CD4-positive, alpha-beta memory T cell (primary cell): ENCODE data around the gene EXD1. TPM values are rescaled to one million over a fixed set of nuclear protein-coding genes. Genes with fewer than 3 reads are reported as not detected.

Experiments
- CTCF ChIA-PET: fragments of 350-600 bp; sonication (Branson Sonifier 250); formaldehyde crosslinking; loops from one replicate; lab custom pipeline; 2021; ENCODE audit warnings: inconsistent platforms; ENCODE audit not compliant: partially characterized antibody; lab: Charles Lee
- POLR2A ChIA-PET: fragments of 350-600 bp; sonication (Branson Sonifier 250); formaldehyde crosslinking; loops from one replicate; lab custom pipeline; 2021; ENCODE audit not compliant: partially characterized antibody; lab: Charles Lee
- DNase-seq, 5 donors: peaks; one replicate each; pipeline versions ENCODE4 v3.0.0 to v3.0.0-alpha.2; 2020 to 2022; ENCODE audit warnings: mixed read lengths in 1 of 5
- H3K27ac ChIP-seq: one replicate; pipeline ENCODE4 v1.7.0; 2013; ENCODE audit warnings: low read depth, low read length
- H3K27me3 ChIP-seq: 2 replicates; pipeline ENCODE4 v1.7.0; 2013; ENCODE audit warnings: mild to moderate bottlenecking, low read length, moderate library complexity; ENCODE audit not compliant: insufficient read depth
- H3K36me3 ChIP-seq: 2 replicates; pipeline ENCODE4 v1.7.0; 2013; ENCODE audit warnings: mild to moderate bottlenecking, low read length, moderate library complexity; ENCODE audit not compliant: insufficient read depth
- H3K4me1 ChIP-seq: 2 replicates; pipeline ENCODE4 v1.7.0; 2013; ENCODE audit warnings: mild to moderate bottlenecking, low read length, moderate library complexity; ENCODE audit not compliant: insufficient read depth
- H3K4me3 ChIP-seq, 2 donors: one replicate each; pipeline ENCODE4 v1.7.0; 2013; ENCODE audit warnings: low read length in 2 of 2, mild to moderate bottlenecking in 1 of 2
- H3K9me3 ChIP-seq, 2 donors: one replicate each; pipeline ENCODE4 v1.7.0; 2013; ENCODE audit warnings: low read length in 2 of 2, control low read depth in 1 of 2; ENCODE audit not compliant: control insufficient read depth in 1 of 2
- H3K27ac Mint-ChIP-seq, 7 donors: one replicate each; pipeline ENCODE4 v1.8.0; 2020 to 2021; ENCODE audit warnings: mixed read lengths in 7 of 7, mild to moderate bottlenecking in 6 of 7, inconsistent platforms in 3 of 7, moderate library complexity in 3 of 7
- H3K27me3 Mint-ChIP-seq, 2 donors: one replicate each; pipeline ENCODE4 v1.8.0; 2020 to 2021; ENCODE audit warnings: mixed read lengths in 2 of 2
- H3K36me3 Mint-ChIP-seq, 2 donors: one replicate each; pipeline ENCODE4 v1.8.0; 2020 to 2021; ENCODE audit warnings: mixed read lengths in 2 of 2, inconsistent platforms in 1 of 2, mild to moderate bottlenecking in 1 of 2
- H3K4me1 Mint-ChIP-seq, 4 donors: one replicate each; pipeline ENCODE4 v1.8.0; 2020 to 2021; ENCODE audit warnings: mixed read lengths in 4 of 4, mild to moderate bottlenecking in 1 of 4
- H3K4me3 Mint-ChIP-seq, 8 donors: one replicate each; pipeline ENCODE4 v1.8.0; 2020 to 2021; ENCODE audit warnings: mixed read lengths in 8 of 8, mild to moderate bottlenecking in 7 of 8, moderate library complexity in 6 of 8, inconsistent platforms in 3 of 8
- H3K9me3 Mint-ChIP-seq, 8 donors: one replicate each; pipeline ENCODE4 v1.8.0; 2020 to 2021; ENCODE audit warnings: mixed read lengths in 8 of 8, mild to moderate bottlenecking in 5 of 8, inconsistent platforms in 3 of 8, moderate library complexity in 1 of 8
- intact Hi-C: fragments of 100-400 bp; cut with micrococcal nuclease; formaldehyde crosslinking; loops from one replicate; pipeline ENCODE4 v1.15.1; 2023
- polyA plus RNA-seq, 2 donors: library from polyadenylated mRNA; unstranded; fragments of 300-500 nt; fragmentation: Illumina TruSeq; gene quantifications; one replicate each; pipeline ENCODE4 v1.2.3, GENCODE V29; 2021
- total RNA-seq, 2 experiments: library from RNA; stranded (reverse); gene quantifications; one replicate each; pipeline ENCODE4 v1.2.3, GENCODE V29; 2021

The EXD1 gene
- total and polyA plus RNA-seq, 4 experiments from 2014 or later = not detected

DNA sequence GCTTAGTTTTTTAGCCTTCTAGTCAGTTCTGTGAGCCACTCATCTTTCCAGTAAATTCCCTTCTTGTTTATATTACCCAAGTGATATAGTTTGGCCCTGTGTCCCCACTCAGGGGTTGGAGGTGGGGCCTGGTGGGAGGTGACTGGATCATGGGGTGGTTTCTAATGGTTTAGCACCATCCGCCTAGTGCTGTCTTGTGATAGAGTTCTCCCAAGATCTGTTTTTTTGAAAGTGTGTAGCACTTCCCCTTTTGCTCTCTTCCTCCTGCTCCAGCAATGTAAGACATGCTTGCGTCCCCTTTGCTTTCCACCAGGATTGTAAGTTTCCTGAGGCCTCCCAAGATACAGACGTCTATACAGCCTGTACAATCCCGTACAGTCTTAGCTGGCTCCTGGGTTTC, 60.8 kb downstream of the EXD1 start:
- no peak overlapping the region for H3K4me3 Mint-ChIP-seq
- no peak for DNase-seq
- no peak overlapping the region for H3K27ac ChIP-seq

DNA sequence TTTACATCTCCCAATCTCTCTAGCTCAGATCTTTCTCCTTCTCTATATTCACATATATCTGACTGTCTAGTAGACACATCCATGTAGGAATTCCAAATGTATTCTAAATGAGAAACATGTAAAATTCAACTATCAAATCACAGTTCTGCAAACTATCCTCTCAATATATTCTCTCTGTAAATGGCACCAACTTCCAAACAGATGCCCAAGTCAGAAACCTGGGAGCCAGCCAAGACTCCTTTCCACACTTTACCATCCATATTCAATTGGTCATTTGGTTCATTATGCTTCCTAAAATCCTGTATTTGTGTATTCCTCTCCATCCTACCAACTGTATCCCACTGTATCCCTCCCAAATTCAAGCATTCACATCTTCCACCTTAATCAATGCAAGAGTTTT, 61.5 kb downstream of the EXD1 start:
- ChIA-PET POLR2A (no interaction called here), CTCF (no interaction called here)
- H3K36me3 Mint-ChIP-seq = no peaks in the 10 kb centered on the region
- H3K9me3 ChIP-seq = no peaks in the 10 kb centered on the region
- H3K4me1 Mint-ChIP-seq = no peaks in the 10 kb centered on the region
- H3K9me3 Mint-ChIP-seq = no peaks in the 10 kb centered on the region
- H3K27ac ChIP-seq = no peak overlapping the region
- no peak overlapping the region for H3K4me3 ChIP-seq
- H3K4me3 Mint-ChIP-seq = peak overlapping the region in 1 of 8 donors; percentile 2
- DNase-seq = no peak
- no peaks in the 10 kb centered on the region for H3K4me1 ChIP-seq
- intact Hi-C loops = no loop called here
- peak overlapping the region in 1 of 7 donors; percentile 2 for H3K27ac Mint-ChIP-seq
- no peaks in the 10 kb centered on the region for H3K36me3 ChIP-seq
- H3K27me3 ChIP-seq = no peaks in the 10 kb centered on the region
- peaks cover 1 to 4% of the 10 kb centered on the region in 2 donors for H3K27me3 Mint-ChIP-seq

More for the DNA sequence above, 60.8 kb downstream of the EXD1 start:
- Histone ChIP-seq H3K9me3 (no peaks in the 10 kb centered on the region), H3K36me3 (no peaks in the 10 kb centered on the region), H3K27me3 (no peaks in the 10 kb centered on the region), H3K4me3 (no peak overlapping the region), H3K4me1 (no peaks in the 10 kb centered on the region)
- peaks cover 1 to 4% of the 10 kb centered on the region in 2 donors for H3K27me3 Mint-ChIP-seq
- H3K36me3 Mint-ChIP-seq = no peaks in the 10 kb centered on the region
- POLR2A ChIA-PET = no interaction called here
- H3K27ac Mint-ChIP-seq = no peak overlapping the region
- intact Hi-C loops = no loop called here
- CTCF ChIA-PET = no interaction called here
- H3K9me3 Mint-ChIP-seq = no peaks in the 10 kb centered on the region
- H3K4me1 Mint-ChIP-seq = no peaks in the 10 kb centered on the region

- Mint-ChIP-seq H3K4me1 (peaks cover 5 to 11% (median 7%) of the 10 kb centered on the region in 4 donors), H3K27me3 (peaks cover 3 to 5% of the 10 kb centered on the region in 2 donors), H3K9me3 (no peaks in the 10 kb centered on the region), H3K27ac (no peak overlapping the region), H3K36me3 (no peaks in the 10 kb centered on the region), H3K4me3 (no peak overlapping the region)
- ChIA-PET CTCF (interaction anchor here (1.0 kb wide), 1 partner anchor 257 kb away, joined by 3 read pairs; no protein-coding TSS in a partner anchor), POLR2A (no interaction called here)
- DNase-seq = no peak
- Histone ChIP-seq H3K27me3 (no peaks in the 10 kb centered on the region), H3K4me3 (no peak overlapping the region), H3K9me3 (no peaks in the 10 kb centered on the region), H3K36me3 (no peaks in the 10 kb centered on the region), H3K4me1 (peaks cover 9% of the 10 kb centered on the region), H3K27ac (no peak overlapping the region)
- intact Hi-C loops = no loop called here
Measured at GRCh38 chr15:41161736-41162135, 68.8 kb downstream of the EXD1 start.

GRCh38 chr15:41161336-41161735, 69.2 kb downstream of the EXD1 start:
- H3K4me3 Mint-ChIP-seq = no peak overlapping the region

DNA sequence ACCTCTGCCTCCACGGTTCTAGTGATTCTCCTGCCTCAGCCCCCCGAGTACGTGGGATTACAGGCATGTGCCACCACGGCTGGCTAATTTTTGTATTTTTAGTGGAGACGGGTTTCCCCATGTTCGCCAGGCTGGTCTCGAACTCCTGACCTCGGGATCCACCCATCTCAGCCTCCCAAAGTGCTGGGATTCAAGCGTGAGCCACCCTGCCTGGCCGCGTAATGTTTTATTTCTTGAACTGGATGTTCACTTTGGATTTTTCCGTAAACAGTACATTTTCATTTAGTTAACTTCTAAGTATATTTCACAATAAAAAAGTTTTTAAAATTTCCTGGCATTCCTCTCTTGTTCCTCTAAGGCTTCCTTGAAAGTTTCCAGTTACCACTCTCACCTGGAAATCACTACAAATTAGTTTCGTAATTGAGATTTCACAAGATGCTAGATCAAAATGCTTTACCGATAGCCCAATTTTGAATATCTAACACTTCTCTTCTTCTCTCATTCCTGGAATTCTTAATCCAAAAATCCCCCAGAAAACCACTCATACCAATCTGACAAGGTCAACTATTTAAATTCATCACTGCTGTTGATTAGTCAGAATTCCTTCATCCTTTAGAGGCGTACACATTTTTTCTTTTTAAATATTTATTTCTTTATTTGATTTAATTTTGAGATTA, 69.8 kb downstream of the EXD1 start:
- no peaks in the 10 kb centered on the region for H3K9me3 ChIP-seq
- DNase-seq = no peak
- intact Hi-C loops = no loop called here
- Mint-ChIP-seq H3K9me3 (no peaks in the 10 kb centered on the region), H3K27me3 (peaks cover 1 to 4% of the 10 kb centered on the region in 2 donors), H3K4me1 (peaks cover 5 to 11% (median 7%) of the 10 kb centered on the region in 4 donors), H3K36me3 (no peaks in the 10 kb centered on the region), H3K27ac (no peak overlapping the region), H3K4me3 (no peak overlapping the region)
- H3K27ac ChIP-seq = no peak overlapping the region
- H3K27me3 ChIP-seq = no peaks in the 10 kb centered on the region
- H3K36me3 ChIP-seq = no peaks in the 10 kb centered on the region
- ChIA-PET CTCF (no interaction called here), POLR2A (no interaction called here)
- peaks cover 9% of the 10 kb centered on the region for H3K4me1 ChIP-seq
- H3K4me3 ChIP-seq = no peak overlapping the region

More at GRCh38 chr15:41161336-41161735, 69.2 kb downstream of the EXD1 start:
- CTCF ChIA-PET = interaction anchor here (1.0 kb wide), 1 partner anchor 257 kb away, joined by 3 read pairs; no protein-coding TSS in a partner anchor
- H3K36me3 Mint-ChIP-seq = no peaks in the 10 kb centered on the region
- H3K4me1 ChIP-seq = peaks cover 9% of the 10 kb centered on the region
- H3K27me3 Mint-ChIP-seq = peaks cover 3 to 5% of the 10 kb centered on the region in 2 donors
- peaks cover 5 to 11% (median 7%) of the 10 kb centered on the region in 4 donors for H3K4me1 Mint-ChIP-seq
- POLR2A ChIA-PET = no interaction called here
- no peak overlapping the region for H3K4me3 ChIP-seq
- no peak overlapping the region for H3K27ac Mint-ChIP-seq
- no peaks in the 10 kb centered on the region for H3K27me3 ChIP-seq
- intact Hi-C loops = no loop called here
- H3K27ac ChIP-seq = no peak overlapping the region
- no peaks in the 10 kb centered on the region for H3K9me3 Mint-ChIP-seq
- no peaks in the 10 kb centered on the region for H3K36me3 ChIP-seq
- DNase-seq = no peak
- no peaks in the 10 kb centered on the region for H3K9me3 ChIP-seq

DNA sequence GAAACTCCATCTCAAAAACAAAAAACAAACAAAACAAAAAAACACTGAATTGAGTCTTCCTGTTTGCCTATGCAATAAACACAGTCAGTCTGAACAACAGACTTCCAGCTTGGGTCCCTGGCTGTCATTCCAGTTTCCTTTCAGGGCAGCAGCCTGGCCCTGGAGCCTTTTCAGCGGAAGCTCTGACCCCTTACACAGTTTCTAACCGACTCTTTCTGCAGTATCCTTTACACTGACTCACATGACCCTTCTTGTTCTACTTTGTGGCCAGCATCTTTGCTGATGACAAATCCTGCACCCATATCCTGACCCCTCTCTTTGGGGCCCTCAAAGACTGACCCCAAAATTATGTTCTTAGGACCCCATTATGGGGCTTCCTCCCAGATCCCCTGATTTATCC, 76.1 kb downstream of the EXD1 start:
- ChIA-PET CTCF (interaction anchor here (1.3 kb wide), 1 partner anchor 260 kb away, joined by 4 read pairs; the partner anchor contains the start of gene VPS18), POLR2A (no interaction called here)
- intact Hi-C loops = no loop called here

DNA sequence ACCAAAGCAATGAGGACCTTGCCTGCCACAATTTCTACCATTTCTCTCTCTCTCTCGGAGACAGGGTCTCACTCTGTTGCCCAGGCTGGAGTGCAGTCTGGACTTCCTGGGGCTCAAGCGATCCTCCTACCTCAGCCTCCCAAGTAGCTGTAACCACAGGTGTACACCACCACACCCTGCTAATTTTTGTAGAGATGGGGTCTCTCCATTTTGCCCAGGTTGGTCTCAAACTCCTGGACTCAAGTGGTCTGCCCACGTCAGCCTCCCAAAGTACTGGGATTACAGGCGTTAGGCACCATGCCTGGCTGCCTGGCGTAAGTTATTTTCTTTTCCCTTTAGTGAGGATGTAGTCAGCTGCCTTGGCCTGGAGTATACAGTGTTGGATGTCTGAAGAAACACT, 76.8 kb downstream of the EXD1 start:
- Histone ChIP-seq H3K4me3 (no peak overlapping the region), H3K4me1 (peaks cover 10% of the 10 kb centered on the region), H3K36me3 (no peaks in the 10 kb centered on the region), H3K27me3 (no peaks in the 10 kb centered on the region), H3K27ac (no peak overlapping the region), H3K9me3 (no peaks in the 10 kb centered on the region)
- intact Hi-C loops = no loop called here
- Mint-ChIP-seq H3K4me1 (peaks cover 7 to 14% (median 11%) of the 10 kb centered on the region in 4 donors), H3K36me3 (no peaks in the 10 kb centered on the region), H3K27me3 (no peaks in the 10 kb centered on the region), H3K4me3 (no peak overlapping the region), H3K9me3 (no peaks in the 10 kb centered on the region), H3K27ac (no peak overlapping the region)
- POLR2A ChIA-PET = no interaction called here
- CTCF ChIA-PET = interaction anchor here (1.3 kb wide), 1 partner anchor 259 kb away, joined by 4 read pairs; the partner anchor contains the start of gene VPS18
- no peak for DNase-seq

More for the DNA sequence above, 76.1 kb downstream of the EXD1 start:
- Mint-ChIP-seq H3K9me3 (no peaks in the 10 kb centered on the region), H3K27ac (peak overlapping the region in 1 of 7 donors; percentile 74), H3K4me1 (peaks cover 7 to 14% (median 11%) of the 10 kb centered on the region in 4 donors), H3K27me3 (peaks cover 0 to 1% of the 10 kb centered on the region in 2 donors), H3K4me3 (no peak overlapping the region), H3K36me3 (no peaks in the 10 kb centered on the region)
- peaks cover 10% of the 10 kb centered on the region for H3K4me1 ChIP-seq
- DNase-seq = no peak
- H3K4me3 ChIP-seq = no peak overlapping the region
- no peaks in the 10 kb centered on the region for H3K36me3 ChIP-seq
- no peaks in the 10 kb centered on the region for H3K9me3 ChIP-seq
- H3K27ac ChIP-seq = no peak overlapping the region
- no peaks in the 10 kb centered on the region for H3K27me3 ChIP-seq
